Measurements from ENCODE around the gene ADORA2B. TPM values are rescaled to one million over a fixed set of nuclear protein-coding genes. Genes with fewer than 3 reads are reported as not detected.

ADORA2B gene
- total RNA-seq, 2 donors from 2014 or later: 0.30 to 4.7 TPM

GRCh38 chr17:15996322-15996721, 51.4 kb downstream of the ADORA2B start:
- DNase-seq (ENCODE audit: low spot score in 2 of 2) (no peak), ATAC-seq (no peak)
- peaks cover 12 to 13% of the 10 kb centered on the region in 2 donors for H3K36me3 Mint-ChIP-seq
- peaks cover 0 to 4% of the 10 kb centered on the region in 2 donors for H3K9me3 Mint-ChIP-seq
- no peak overlapping the region for H3K27ac Mint-ChIP-seq

- H3K27ac Mint-ChIP-seq: peak overlapping the region in 1 of 2 donors; percentile 93
- ATAC-seq (no peak), DNase-seq (ENCODE audit: low spot score in 2 of 2) (no peak)
- H3K36me3 Mint-ChIP-seq: peaks cover 21 to 31% of the 10 kb centered on the region in 2 donors
- peaks cover 0 to 5% of the 10 kb centered on the region in 2 donors for H3K9me3 Mint-ChIP-seq
These were observed 53.2 kb downstream of the ADORA2B start for GRCh38 chr17:15998031-15998562.

- ATAC-seq (peak; percentile 93 to 94), DNase-seq (ENCODE audit: low spot score in 2 of 2) (peak; percentile 92 to 97)
- Mint-ChIP-seq H3K9me3 (peaks cover 0 to 5% of the 10 kb centered on the region in 2 donors), H3K36me3 (peaks cover 25 to 38% of the 10 kb centered on the region in 2 donors), H3K27ac (peak within 1 kb of the TSS; percentile 93 to 97)
These were observed 54.4 kb downstream of the ADORA2B start, which contains the start of the genes TTC19 and ZSWIM7 for GRCh38 chr17:15999141-15999973. Gene TTC19, plus strand, starts transcription at chr17:15999824. Its CDS starts 25 bp downstream, at chr17:15999849. Gene ZSWIM7, minus strand, starts transcription at chr17:15999704. Its CDS starts 110 bp downstream, at chr17:15999594.

- DNase-seq (ENCODE audit: low spot score in 2 of 2) (no peak), ATAC-seq (peak in 1 of 2 donors; percentile 52)
- Mint-ChIP-seq H3K36me3 (peaks cover 27 to 44% of the 10 kb centered on the region in 2 donors), H3K9me3 (peaks cover 0 to 5% of the 10 kb centered on the region in 2 donors), H3K27ac (peak overlapping the region; percentile 93 to 97)
These were observed 55.3 kb downstream of the ADORA2B start for GRCh38 chr17:15999974-16000827.

- Mint-ChIP-seq H3K36me3 (peaks cover 31 to 55% of the 10 kb centered on the region in 2 donors), H3K9me3 (peaks cover 0 to 5% of the 10 kb centered on the region in 2 donors), H3K27ac (peak overlapping the region; percentile 93 to 97)
- DNase-seq (ENCODE audit: low spot score in 2 of 2) (no peak), ATAC-seq (peak in 1 of 2 donors; percentile 4)
These were observed 56.4 kb downstream of the ADORA2B start for GRCh38 chr17:16001226-16001897.

- peaks cover 34 to 58% of the 10 kb centered on the region in 2 donors for H3K36me3 Mint-ChIP-seq
- no peak for DNase-seq (ENCODE audit: low spot score in 2 of 2)
- ATAC-seq: no peak
- H3K9me3 Mint-ChIP-seq: peaks cover 0 to 5% of the 10 kb centered on the region in 2 donors
- no peak overlapping the region for H3K27ac Mint-ChIP-seq
These were observed 57.9 kb downstream of the ADORA2B start for GRCh38 chr17:16002708-16003260.

- DNase-seq (ENCODE audit: low spot score in 2 of 2) (no peak), ATAC-seq (no peak)
- H3K27ac Mint-ChIP-seq: no peak overlapping the region
- peaks cover 43 to 68% of the 10 kb centered on the region in 2 donors for H3K36me3 Mint-ChIP-seq
- H3K9me3 Mint-ChIP-seq: peaks cover 0 to 5% of the 10 kb centered on the region in 2 donors
These were observed 58.9 kb downstream of the ADORA2B start for GRCh38 chr17:16003841-16004240.

- peaks cover 40 to 63% of the 10 kb centered on the region in 2 donors for H3K36me3 Mint-ChIP-seq
- H3K9me3 Mint-ChIP-seq: peaks cover 0 to 5% of the 10 kb centered on the region in 2 donors
- ATAC-seq: no peak
- DNase-seq (ENCODE audit: low spot score in 2 of 2): no peak
- H3K27ac Mint-ChIP-seq: peak overlapping the region in 1 of 2 donors; percentile 12
These were observed 60.7 kb downstream of the ADORA2B start for GRCh38 chr17:16005636-16006035.

- Mint-ChIP-seq H3K9me3 (no peaks in the 10 kb centered on the region), H3K36me3 (peaks cover 28 to 52% of the 10 kb centered on the region in 2 donors), H3K27ac (no peak overlapping the region)
- DNase-seq (ENCODE audit: low spot score in 2 of 2): no peak
- ATAC-seq: peak; percentile 51 to 77
These were observed 62.5 kb downstream of the ADORA2B start for GRCh38 chr17:16007439-16007838.

GRCh38 chr17:16013943-16014407, 69.0 kb downstream of the ADORA2B start:
- no peak for ATAC-seq
- no peak for DNase-seq (ENCODE audit: low spot score in 2 of 2)
- Mint-ChIP-seq H3K27ac (no peak overlapping the region), H3K36me3 (peaks cover 11 to 32% of the 10 kb centered on the region in 2 donors), H3K9me3 (no peaks in the 10 kb centered on the region)

- peak overlapping the region; percentile 25 to 72 for H3K27ac Mint-ChIP-seq
- no peak for DNase-seq (ENCODE audit: low spot score in 2 of 2)
These were observed 74.4 kb downstream of the ADORA2B start for GRCh38 chr17:16019347-16019746.

GRCh38 chr17:16023881-16024280, 79.0 kb downstream of the ADORA2B start:
- DNase-seq (ENCODE audit: low spot score in 2 of 2): no peak
- ATAC-seq: no peak
- Mint-ChIP-seq H3K36me3 (peaks cover 22 to 44% of the 10 kb centered on the region in 2 donors), H3K27ac (no peak overlapping the region), H3K9me3 (no peaks in the 10 kb centered on the region)

More at GRCh38 chr17:16019347-16019746, 74.4 kb downstream of the ADORA2B start:
- H3K36me3 Mint-ChIP-seq: peaks cover 7 to 33% of the 10 kb centered on the region in 2 donors
- no peak for ATAC-seq
- H3K9me3 Mint-ChIP-seq: no peaks in the 10 kb centered on the region

GRCh38 chr17:16025202-16025601, 80.3 kb downstream of the ADORA2B start:
- no peak for ATAC-seq
- DNase-seq (ENCODE audit: low spot score in 2 of 2): no peak
- H3K36me3 Mint-ChIP-seq: peaks cover 20 to 48% of the 10 kb centered on the region in 2 donors
- H3K27ac Mint-ChIP-seq: peak overlapping the region; percentile 11 to 48
- H3K9me3 Mint-ChIP-seq: no peaks in the 10 kb centered on the region

Measured in activated naive CD4-positive, alpha-beta T cell treated with anti-CD3 and anti-CD28 coated beads, Interleukin-2, amount 50 U/mL, for 72 hours (primary cell).